ENCODE results near the gene UBC. TPM values are rescaled to one million over a fixed set of nuclear protein-coding genes. Genes with fewer than 3 reads are reported as not detected.

Gene UBC
- total RNA-seq, 1 experiment from 2014 or later, result 1,259 TPM

DNA sequence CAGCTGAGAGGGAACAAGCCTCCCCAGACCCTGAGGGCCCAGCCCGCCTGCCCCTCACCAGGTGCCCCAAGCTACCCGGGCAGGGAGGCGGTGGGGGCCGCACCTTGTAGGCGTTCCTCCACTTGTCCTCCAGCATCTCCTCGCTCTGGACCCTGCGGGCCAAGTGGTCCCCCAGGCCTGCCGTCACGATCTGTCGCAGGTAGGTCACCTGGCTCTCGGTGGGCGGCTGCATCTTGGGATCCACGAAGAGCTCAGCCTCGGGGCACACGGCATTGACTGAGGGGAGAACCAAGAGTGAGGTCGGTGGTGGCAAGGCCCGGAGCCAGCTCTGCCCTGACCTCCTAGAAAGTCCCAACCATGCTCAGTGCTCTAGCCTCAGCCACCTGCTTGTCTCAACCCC, 37.8 kb upstream of the UBC start:
- no peaks in the 10 kb centered on the region for H3K27me3 ChIP-seq (ENCODE audit: insufficient read depth, low read length)
- H3K79me2 ChIP-seq (ENCODE audit: insufficient read depth, low read length), result no peaks in the 10 kb centered on the region
- TF ChIP-seq ZFX (IDR thresholded peaks at IDR 0.05), result no peak
- TF ChIP-seq, protein P1, sequence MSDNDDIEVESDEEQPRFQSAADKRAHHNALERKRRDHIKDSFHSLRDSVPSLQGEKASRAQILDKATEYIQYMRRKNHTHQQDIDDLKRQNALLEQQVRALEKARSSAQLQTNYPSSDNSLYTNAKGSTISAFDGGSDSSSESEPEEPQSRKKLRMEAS (IDR thresholded peaks at IDR 0.05), result no peak
- no peak for TF ChIP-seq CEBPB (IDR thresholded peaks at IDR 0.05; ENCODE audit: low read depth)
- no peak for TF ChIP-seq YY1 (IDR thresholded peaks at IDR 0.05; ENCODE audit: extremely low read depth, insufficient replicate concordance, low read depth, low read length)
- TF ChIP-seq, protein P2, sequence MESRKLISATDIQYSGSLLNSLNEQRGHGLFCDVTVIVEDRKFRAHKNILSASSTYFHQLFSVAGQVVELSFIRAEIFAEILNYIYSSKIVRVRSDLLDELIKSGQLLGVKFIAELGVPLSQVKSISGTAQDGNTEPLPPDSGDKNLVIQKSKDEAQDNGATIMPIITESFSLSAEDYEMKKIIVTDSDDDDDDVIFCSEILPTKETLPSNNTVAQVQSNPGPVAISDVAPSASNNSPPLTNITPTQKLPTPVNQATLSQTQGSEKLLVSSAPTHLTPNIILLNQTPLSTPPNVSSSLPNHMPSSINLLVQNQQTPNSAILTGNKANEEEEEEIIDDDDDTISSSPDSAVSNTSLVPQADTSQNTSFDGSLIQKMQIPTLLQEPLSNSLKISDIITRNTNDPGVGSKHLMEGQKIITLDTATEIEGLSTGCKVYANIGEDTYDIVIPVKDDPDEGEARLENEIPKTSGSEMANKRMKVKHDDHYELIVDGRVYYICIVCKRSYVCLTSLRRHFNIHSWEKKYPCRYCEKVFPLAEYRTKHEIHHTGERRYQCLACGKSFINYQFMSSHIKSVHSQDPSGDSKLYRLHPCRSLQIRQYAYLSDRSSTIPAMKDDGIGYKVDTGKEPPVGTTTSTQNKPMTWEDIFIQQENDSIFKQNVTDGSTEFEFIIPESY (IDR thresholded peaks at IDR 0.05; ENCODE audit: extremely low read depth, insufficient replicate concordance, low read length), result no peak
- TF ChIP-seq EZH2phosphoT487 (IDR thresholded peaks at IDR 0.05; ENCODE audit: borderline replicate concordance), result no peak
- TF ChIP-seq EGR1 (IDR thresholded peaks at IDR 0.05; ENCODE audit: low read depth), result no peak
- no peak for TF ChIP-seq RAD21 (IDR thresholded peaks at IDR 0.05; ENCODE audit: low read depth)
- no peak for TF ChIP-seq SIN3A (IDR thresholded peaks at IDR 0.05; ENCODE audit: low read depth)
- H3K4me2 ChIP-seq (ENCODE audit: low read length), result no peak overlapping the region
- POLR2A ChIA-PET, result interaction anchor here (1.2 kb wide), 1 partner anchor 11 kb away, joined by 3 read pairs; no protein-coding TSS in a partner anchor
- intact Hi-C loops (cut with micrococcal nuclease), result no loop called here
- RAD21 ChIA-PET (ENCODE audit: low non-redundant PET in 1 of 2, low total read pairs in 2 of 2, uncharacterized antibody in 2 of 2, unreplicated experiment in 2 of 2), result no interaction called here
- CTCF ChIA-PET, result no interaction called here
- peaks cover 24 to 33% of the 10 kb centered on the region in 2 experiments; a peak in 3 of 4 replicates for H3K36me3 ChIP-seq (ENCODE audit: control insufficient read depth in 1 of 2, insufficient read depth in 2 of 2, low read length in 2 of 2)
- no peaks in the 10 kb centered on the region for H3K9me2 ChIP-seq (ENCODE audit: insufficient read depth)
- no peaks in the 10 kb centered on the region for H3K4me1 ChIP-seq (ENCODE audit: control insufficient read depth in 1 of 2, insufficient read depth in 2 of 2, low read length in 2 of 2)
- H3K4me3 ChIP-seq (replicated peaks in 1 of 2; ENCODE audit: low read depth in 1 of 2, low read length in 2 of 2), result no peak overlapping the region
- no peaks in the 10 kb centered on the region for H4K20me1 ChIP-seq (ENCODE audit: insufficient read depth)
- BruUV-seq (replicated peaks), result no TSS peak
- ATAC-seq (no peak), DNase-seq (ENCODE audit: low read depth, low spot score) (no peak)
- H2AFZ ChIP-seq (ENCODE audit: low read depth, low read length, poor library complexity, severe bottlenecking), result no peak overlapping the region
- H3K27ac ChIP-seq (ENCODE audit: low read depth, low read length), result no peak overlapping the region
- no peaks in the 10 kb centered on the region for H3K9me3 ChIP-seq (ENCODE audit: control insufficient read depth in 1 of 2, insufficient read depth in 1 of 2, low read depth in 1 of 2, low read length in 2 of 2)
- no peak overlapping the region for H3K9ac ChIP-seq (ENCODE audit: low read length)
